H9 (cell line): ENCODE results near the gene CALHM3. TPM values are rescaled to one million over a fixed set of nuclear protein-coding genes. Genes with fewer than 3 reads are reported as not detected.

Source experiments
- DNase-seq: peaks from one replicate; pipeline ENCODE4 v3.0.0-alpha.2; 2017
- H2AFZ ChIP-seq: one replicate; pipeline ENCODE4 v1.6.1; 2013; ENCODE audit warnings: mild to moderate bottlenecking, low read length, control low read depth, moderate library complexity
- H2AK5ac ChIP-seq: 2 replicates; pipeline ENCODE4 v1.6.1; 2013; ENCODE audit warnings: low read length, control low read depth, mixed read lengths; ENCODE audit not compliant: insufficient read length
- H2BK120ac ChIP-seq: one replicate; pipeline ENCODE4 v1.6.1; 2013; ENCODE audit warnings: low read depth, mild to moderate bottlenecking, low read length, control low read depth, inconsistent platforms; ENCODE audit not compliant: poor library complexity, severe bottlenecking
- H2BK12ac ChIP-seq: 2 replicates; pipeline ENCODE4 v1.6.1; 2013; ENCODE audit warnings: low read length, control low read depth, mixed read lengths, low read depth; ENCODE audit not compliant: insufficient read length
- H2BK15ac ChIP-seq: 2 replicates; pipeline ENCODE4 v1.6.1; 2013; ENCODE audit warnings: low read depth, low read length, control low read depth
- H2BK20ac ChIP-seq: one replicate; pipeline ENCODE4 v1.6.1; 2013; ENCODE audit warnings: low read depth, mild to moderate bottlenecking, low read length, control low read depth, inconsistent platforms; ENCODE audit not compliant: poor library complexity, severe bottlenecking
- H2BK5ac ChIP-seq: 2 replicates; pipeline ENCODE4 v1.6.1; 2013; ENCODE audit warnings: low read length, control low read depth, mixed read lengths; ENCODE audit not compliant: insufficient read length
- H3K14ac ChIP-seq: 2 replicates; pipeline ENCODE4 v1.6.1; 2013; ENCODE audit warnings: low read length, control low read depth; ENCODE audit not compliant: insufficient read depth
- H3K18ac ChIP-seq: 2 replicates; pipeline ENCODE4 v1.6.1; 2013; ENCODE audit warnings: low read depth, mild to moderate bottlenecking, mixed read lengths, low read length, control low read depth; ENCODE audit not compliant: insufficient read length
- H3K23ac ChIP-seq: 2 replicates; pipeline ENCODE4 v1.6.1; 2013; ENCODE audit warnings: low read length, control low read depth, mixed read lengths, low read depth; ENCODE audit not compliant: insufficient read length
- H3K23me2 ChIP-seq: 2 replicates; pipeline ENCODE4 v1.6.1; 2013; ENCODE audit warnings: low read depth, mild to moderate bottlenecking, mixed read lengths, low read length, control low read depth; ENCODE audit not compliant: insufficient read length, poor library complexity, severe bottlenecking
- H3K27ac ChIP-seq: 2 replicates; pipeline ENCODE4 v1.5.1; 2013; ENCODE audit warnings: low read length, control low read depth, mixed read lengths, low read depth; ENCODE audit not compliant: insufficient read length
- H3K27me3 ChIP-seq: 2 replicates; pipeline ENCODE4 v1.6.1; 2013; ENCODE audit warnings: low read length, control low read depth, inconsistent platforms; ENCODE audit not compliant: insufficient read depth
- H3K4ac ChIP-seq: 2 replicates; pipeline ENCODE4 v1.6.1; 2013; ENCODE audit warnings: low read depth, mild to moderate bottlenecking, control low read depth, inconsistent platforms, low read length, moderate library complexity
- H3K4me1 ChIP-seq: 2 replicates; pipeline ENCODE4 v1.6.1; 2013; ENCODE audit warnings: low read length, control low read depth, inconsistent platforms; ENCODE audit not compliant: insufficient read depth
- H3K4me2 ChIP-seq: 2 replicates; pipeline ENCODE4 v1.6.1; 2013; ENCODE audit warnings: low read length, control low read depth, mixed read lengths; ENCODE audit not compliant: insufficient read length, insufficient read depth
- H3K56ac ChIP-seq: 2 replicates; pipeline ENCODE4 v1.6.1; 2013; ENCODE audit warnings: low read depth, mild to moderate bottlenecking, mixed read lengths, low read length, control low read depth; ENCODE audit not compliant: insufficient read length
- H3K79me1 ChIP-seq: 2 replicates; pipeline ENCODE4 v1.6.1; 2013; ENCODE audit warnings: low read depth, mild to moderate bottlenecking, moderate library complexity, low read length, control low read depth, inconsistent platforms; ENCODE audit not compliant: insufficient read depth, poor library complexity, severe bottlenecking
- H3K79me2 ChIP-seq: 2 replicates; pipeline ENCODE4 v1.6.1; 2013; ENCODE audit warnings: low read length, control low read depth, inconsistent platforms; ENCODE audit not compliant: insufficient read depth
- H3K9ac ChIP-seq: 2 replicates; pipeline ENCODE4 v1.6.1; 2013; ENCODE audit warnings: low read length, control low read depth, mixed read lengths; ENCODE audit not compliant: insufficient read length; ENCODE audit errors: extremely low read depth
- H3K9me3 ChIP-seq: one replicate; pipeline ENCODE4 v1.6.1; 2013; ENCODE audit warnings: low read depth, low read length, inconsistent platforms; ENCODE audit not compliant: control insufficient read depth
- H3T11ph ChIP-seq: one replicate; pipeline ENCODE4 v1.6.1; 2013; ENCODE audit warnings: mild to moderate bottlenecking, low read length, control low read depth, inconsistent platforms
- H4K20me1 ChIP-seq: one replicate; pipeline ENCODE4 v1.6.1; 2013; ENCODE audit not compliant: control insufficient read depth, insufficient read length, insufficient read depth
- H4K5ac ChIP-seq: 2 replicates; pipeline ENCODE4 v1.6.1; 2013; ENCODE audit warnings: low read depth, mild to moderate bottlenecking, mixed read lengths, low read length, control low read depth; ENCODE audit not compliant: insufficient read length
- H4K8ac ChIP-seq: replicated peaks from 2 replicates; pipeline ENCODE4 v1.6.1; 2013; ENCODE audit warnings: low read length, control low read depth, mixed read lengths, low read depth; ENCODE audit not compliant: insufficient read length
- H4K91ac ChIP-seq: 2 replicates; pipeline ENCODE4 v1.6.1; 2013; ENCODE audit warnings: low read depth, mild to moderate bottlenecking, moderate library complexity, mixed read lengths, low read length, control low read depth; ENCODE audit not compliant: insufficient read length
- H3K27ac Mint-ChIP-seq, 3 experiments: 2 replicates in 2 of 3; 3 replicates in 1 of 3; pipeline ENCODE4 v1.8.0; 2020 to 2021; ENCODE audit warnings: mixed read lengths in 3 of 3, mild to moderate bottlenecking in 1 of 3, moderate library complexity in 1 of 3
- H3K27me3 Mint-ChIP-seq: 2 replicates; pipeline ENCODE4 v1.8.0; 2021; ENCODE audit warnings: low read depth, mild to moderate bottlenecking, moderate library complexity, mixed read lengths
- H3K36me3 Mint-ChIP-seq, 3 experiments: 2 replicates in 2 of 3; 3 replicates in 1 of 3; pipeline ENCODE4 v1.8.0; 2020 to 2021; ENCODE audit warnings: low read depth in 3 of 3, mixed read lengths in 3 of 3; ENCODE audit not compliant: insufficient read depth in 1 of 3
- H3K4me1 Mint-ChIP-seq, 2 experiments: 2 replicates each; pipeline ENCODE4 v1.8.0; 2020; ENCODE audit warnings: mixed read lengths in 2 of 2
- H3K4me3 Mint-ChIP-seq, 2 experiments: 2 replicates in 1 of 2; 3 replicates in 1 of 2; pipeline ENCODE4 v1.8.0; 2020 to 2021; ENCODE audit warnings: mild to moderate bottlenecking in 2 of 2, mixed read lengths in 2 of 2, moderate library complexity in 1 of 2
- H3K9me3 Mint-ChIP-seq, 2 experiments: 2 replicates in 1 of 2; 3 replicates in 1 of 2; pipeline ENCODE4 v1.8.0; 2020; ENCODE audit warnings: mild to moderate bottlenecking in 2 of 2, mixed read lengths in 2 of 2, moderate library complexity in 1 of 2
- WGBS: extraction: QIAGEN DNeasy Blood & Tissue Kit; methylation state at CpG from one replicate; pipeline ENCODE4 v1.1.7; 2013; ENCODE audit warnings: missing lambda C conversion rate, low lambda C conversion rate, mixed read lengths; ENCODE audit not compliant: insufficient read length; ENCODE audit errors: extremely low coverage; 5-methylcytosine and 5-hydroxymethylcytosine counted together
- total RNA-seq: library from RNA; stranded (reverse); gene quantifications from 2 replicates; pipeline ENCODE4 v1.2.1, GENCODE V29; 2021
- TF ChIP-seq, protein P1 (sequence below): fragments of 200-600 bp; sonication (generic); conservative IDR thresholded peaks from 3 replicates; pipeline ENCODE4 v1.8.0; 2021; ENCODE audit warnings: antibody characterized with exemption, mild to moderate bottlenecking

The CALHM3 gene
- total RNA-seq, 1 experiment from 2014 or later: not detected

DNA sequence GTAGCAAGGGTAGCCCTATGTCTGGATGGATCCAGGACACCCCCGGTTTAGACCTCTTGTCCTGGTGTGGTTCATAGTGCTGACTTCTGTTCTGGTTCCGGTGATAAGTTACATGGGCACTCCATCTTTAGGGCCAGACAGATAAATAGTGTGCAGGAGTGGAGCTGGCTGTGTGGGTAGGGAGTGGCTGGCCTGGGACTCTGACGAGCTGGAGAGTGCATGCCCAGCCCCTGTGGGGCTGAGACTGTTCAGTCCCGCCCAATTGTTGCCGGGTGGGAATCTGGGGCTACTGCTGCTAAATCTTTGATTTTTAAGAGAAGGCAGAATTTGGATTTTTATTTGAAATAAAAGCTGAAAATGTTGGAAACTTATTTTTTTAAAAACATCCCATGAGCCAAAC, 55.3 kb downstream of the CALHM3 start:
- H2BK20ac ChIP-seq: no peak overlapping the region

More for the DNA sequence above, 55.3 kb downstream of the CALHM3 start:
- H3K23me2 ChIP-seq: no peaks in the 10 kb centered on the region
- Mint-ChIP-seq H3K27ac (no peak overlapping the region; a peak in 1 of 7 replicates), H3K36me3 (peaks cover 49 to 91% (median 84%) of the 10 kb centered on the region in 3 experiments), H3K27me3 (no peaks in the 10 kb centered on the region), H3K9me3 (no peaks in the 10 kb centered on the region), H3K4me1 (no peaks in the 10 kb centered on the region), H3K4me3 (no peak overlapping the region)
- H3K14ac ChIP-seq: no peak overlapping the region
- no peak overlapping the region for H4K8ac ChIP-seq
- no peak overlapping the region for H3T11ph ChIP-seq
- no peak overlapping the region for H3K4me2 ChIP-seq
- no peak for DNase-seq
- no peak overlapping the region for H3K56ac ChIP-seq
- H4K91ac ChIP-seq: no peak overlapping the region
- H3K18ac ChIP-seq: no peak overlapping the region
- H2BK5ac ChIP-seq: no peak overlapping the region
- H2AFZ ChIP-seq: no peak overlapping the region
- H3K9ac ChIP-seq: no peak overlapping the region
- H2BK12ac ChIP-seq: no peak overlapping the region
- no peak overlapping the region for H2BK120ac ChIP-seq
- no peaks in the 10 kb centered on the region for H4K20me1 ChIP-seq
- no peaks in the 10 kb centered on the region for H3K79me1 ChIP-seq
- no peak overlapping the region for H3K27ac ChIP-seq
- no peaks in the 10 kb centered on the region for H3K9me3 ChIP-seq
- TF ChIP-seq, protein P1, sequence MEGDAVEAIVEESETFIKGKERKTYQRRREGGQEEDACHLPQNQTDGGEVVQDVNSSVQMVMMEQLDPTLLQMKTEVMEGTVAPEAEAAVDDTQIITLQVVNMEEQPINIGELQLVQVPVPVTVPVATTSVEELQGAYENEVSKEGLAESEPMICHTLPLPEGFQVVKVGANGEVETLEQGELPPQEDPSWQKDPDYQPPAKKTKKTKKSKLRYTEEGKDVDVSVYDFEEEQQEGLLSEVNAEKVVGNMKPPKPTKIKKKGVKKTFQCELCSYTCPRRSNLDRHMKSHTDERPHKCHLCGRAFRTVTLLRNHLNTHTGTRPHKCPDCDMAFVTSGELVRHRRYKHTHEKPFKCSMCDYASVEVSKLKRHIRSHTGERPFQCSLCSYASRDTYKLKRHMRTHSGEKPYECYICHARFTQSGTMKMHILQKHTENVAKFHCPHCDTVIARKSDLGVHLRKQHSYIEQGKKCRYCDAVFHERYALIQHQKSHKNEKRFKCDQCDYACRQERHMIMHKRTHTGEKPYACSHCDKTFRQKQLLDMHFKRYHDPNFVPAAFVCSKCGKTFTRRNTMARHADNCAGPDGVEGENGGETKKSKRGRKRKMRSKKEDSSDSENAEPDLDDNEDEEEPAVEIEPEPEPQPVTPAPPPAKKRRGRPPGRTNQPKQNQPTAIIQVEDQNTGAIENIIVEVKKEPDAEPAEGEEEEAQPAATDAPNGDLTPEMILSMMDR: no peak
- H3K27me3 ChIP-seq: no peaks in the 10 kb centered on the region
- no peak overlapping the region for H2BK15ac ChIP-seq
- H3K4me1 ChIP-seq: no peaks in the 10 kb centered on the region
- WGBS: no CpG with 5 or more reads among the region's 5 CpGs
- H3K23ac ChIP-seq: no peak overlapping the region
- no peak overlapping the region for H2AK5ac ChIP-seq
- no peaks in the 10 kb centered on the region for H3K79me2 ChIP-seq
- no peak overlapping the region for H3K4ac ChIP-seq
- no peak overlapping the region for H4K5ac ChIP-seq

Other genes starting within 250 kb of the CALHM3 start
- 0.13 TPM in 1 of 2 replicates, not detected in the other for gene RPEL1, start 233.4 kb downstream of the CALHM3 start, total RNA-seq
- gene INA, start 202.1 kb downstream of the CALHM3 start, total RNA-seq: 14.0 and 14.3 TPM in 2 replicates
- 23.5 and 24.4 TPM in 2 replicates for gene PCGF6, start 128.1 kb downstream of the CALHM3 start, total RNA-seq
- gene TAF5, start 111.3 kb downstream of the CALHM3 start, total RNA-seq: 8.3 and 8.5 TPM in 2 replicates
- 335 and 338 TPM in 2 replicates for gene ATP5MK, start 82.8 kb downstream of the CALHM3 start, total RNA-seq
- gene PDCD11, start 82.6 kb downstream of the CALHM3 start, total RNA-seq: 86.3 and 99.5 TPM in 2 replicates
- not detected in 2 replicates for gene CALHM2, start 26.9 kb downstream of the CALHM3 start, total RNA-seq
- 0.07 and 0.13 TPM in 2 replicates for gene CALHM1, start 20.3 kb downstream of the CALHM3 start, total RNA-seq
- gene NEURL1, start 14.5 kb upstream of the CALHM3 start, total RNA-seq: 0.92 and 1.2 TPM in 2 replicates